Measurements from ENCODE around the gene VIPR1.
A peak's percentile ranks its signal among the peaks of the same experiment; 100 is the strongest.

The VIPR1 gene, protein sequence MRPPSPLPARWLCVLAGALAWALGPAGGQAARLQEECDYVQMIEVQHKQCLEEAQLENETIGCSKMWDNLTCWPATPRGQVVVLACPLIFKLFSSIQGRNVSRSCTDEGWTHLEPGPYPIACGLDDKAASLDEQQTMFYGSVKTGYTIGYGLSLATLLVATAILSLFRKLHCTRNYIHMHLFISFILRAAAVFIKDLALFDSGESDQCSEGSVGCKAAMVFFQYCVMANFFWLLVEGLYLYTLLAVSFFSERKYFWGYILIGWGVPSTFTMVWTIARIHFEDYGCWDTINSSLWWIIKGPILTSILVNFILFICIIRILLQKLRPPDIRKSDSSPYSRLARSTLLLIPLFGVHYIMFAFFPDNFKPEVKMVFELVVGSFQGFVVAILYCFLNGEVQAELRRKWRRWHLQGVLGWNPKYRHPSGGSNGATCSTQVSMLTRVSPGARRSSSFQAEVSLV

DNA sequence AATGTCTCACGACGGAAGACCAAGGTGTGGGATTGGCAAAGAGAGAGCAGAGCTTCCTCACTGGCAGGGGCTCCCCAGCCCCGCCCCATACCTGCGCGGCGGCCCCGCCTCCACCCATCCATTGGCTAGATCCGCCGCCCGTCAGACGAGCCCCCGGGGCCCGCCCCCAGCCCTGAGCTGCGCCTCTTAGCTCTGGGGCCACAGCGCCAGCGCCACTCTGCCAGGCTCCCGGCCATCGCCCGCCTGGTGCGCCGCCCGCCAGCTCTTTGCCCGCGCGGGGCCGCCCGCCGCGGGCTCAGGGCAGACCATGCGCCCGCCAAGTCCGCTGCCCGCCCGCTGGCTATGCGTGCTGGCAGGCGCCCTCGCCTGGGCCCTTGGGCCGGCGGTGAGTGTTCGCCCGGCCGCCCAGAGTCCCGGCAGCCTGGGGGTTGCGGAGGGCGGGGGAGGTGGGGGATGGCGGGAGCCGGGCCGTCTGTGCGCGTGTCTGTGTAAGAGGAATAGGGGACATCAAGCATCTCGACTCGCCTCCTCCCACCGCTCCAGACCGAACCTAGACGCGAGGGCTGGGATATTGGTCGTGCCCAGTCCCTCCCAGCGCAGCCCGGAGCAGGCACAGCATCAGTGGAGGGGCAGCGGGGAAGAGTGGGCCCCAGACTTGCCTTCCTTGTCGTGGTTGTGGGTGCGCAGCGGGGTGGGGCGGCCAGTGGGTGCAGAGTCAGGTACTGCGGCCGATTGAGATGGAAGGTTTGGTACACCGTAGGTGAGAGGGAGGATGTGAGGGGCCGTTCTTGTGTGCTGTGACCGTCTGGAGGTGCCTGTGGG, at the start of gene VIPR1:
Gene VIPR1 (plus strand): TSS at position 215 of the 822 bp plus-strand sequence. CDS start 93 bp downstream, at position 308.
- peak; percentile 55 for DNase-seq (ENCODE audit: low spot score)

DNA sequence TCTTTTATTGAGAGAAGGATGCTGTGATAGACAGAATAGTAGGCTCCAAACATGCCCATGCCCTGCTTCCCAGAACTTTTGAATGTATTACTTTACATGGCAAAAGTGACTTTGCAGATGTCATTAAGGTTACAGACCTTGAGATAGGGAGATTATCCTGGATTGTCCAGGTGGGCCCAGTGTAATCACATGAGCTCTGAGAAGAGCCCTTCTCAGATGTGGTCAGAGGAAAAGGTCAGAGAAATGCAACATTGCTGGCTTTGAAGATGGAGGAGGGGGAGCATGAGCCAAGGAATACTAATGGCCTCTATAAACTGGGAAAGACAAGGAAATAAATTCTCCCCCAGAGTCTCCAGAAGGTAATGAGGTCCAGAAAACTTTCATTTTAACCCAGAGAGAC, 46.2 kb upstream of the VIPR1 start:
- no peak for DNase-seq (ENCODE audit: low spot score)

DNA sequence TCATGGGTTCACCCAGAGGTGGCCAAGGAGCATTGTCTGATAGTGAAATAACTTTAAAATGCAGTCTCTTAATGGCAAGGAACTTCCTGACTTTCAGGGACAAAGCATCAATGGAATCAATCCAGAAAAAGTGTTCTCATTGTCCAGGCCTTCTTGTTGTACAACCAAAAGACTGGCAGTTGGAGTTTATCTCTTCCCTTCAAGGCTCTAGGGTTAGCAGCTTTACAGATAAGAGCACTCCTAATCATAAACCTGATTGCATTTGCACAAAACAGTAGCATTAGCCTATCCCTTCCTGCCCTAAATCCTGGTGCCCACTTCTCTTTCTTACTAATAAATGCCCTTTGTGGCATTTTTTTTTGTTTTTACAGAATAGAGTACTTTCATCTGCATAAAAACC, 43.3 kb upstream of the VIPR1 start:
- DNase-seq (ENCODE audit: low spot score), result no peak

DNA sequence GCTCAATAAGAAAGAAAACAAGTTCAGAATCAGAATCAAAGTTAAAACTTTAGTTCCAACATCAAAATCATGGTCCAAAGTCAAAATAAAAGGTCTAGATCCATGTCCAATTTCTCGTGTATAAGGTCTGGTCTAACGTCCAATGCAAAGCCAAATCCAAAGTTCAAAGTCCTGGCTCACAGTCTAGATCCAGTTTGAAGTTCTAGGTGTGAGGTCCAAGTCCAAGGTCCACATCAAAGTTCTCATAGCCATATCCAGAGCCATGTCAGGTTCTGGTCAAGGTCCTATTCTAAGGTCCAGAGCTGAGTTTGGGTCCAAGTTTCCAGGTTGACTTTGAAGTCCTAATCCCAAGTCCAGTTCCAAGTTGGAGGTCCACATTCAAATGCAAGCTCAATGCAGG, 40.7 kb upstream of the VIPR1 start:
- no peak for DNase-seq (ENCODE audit: low spot score)

DNA sequence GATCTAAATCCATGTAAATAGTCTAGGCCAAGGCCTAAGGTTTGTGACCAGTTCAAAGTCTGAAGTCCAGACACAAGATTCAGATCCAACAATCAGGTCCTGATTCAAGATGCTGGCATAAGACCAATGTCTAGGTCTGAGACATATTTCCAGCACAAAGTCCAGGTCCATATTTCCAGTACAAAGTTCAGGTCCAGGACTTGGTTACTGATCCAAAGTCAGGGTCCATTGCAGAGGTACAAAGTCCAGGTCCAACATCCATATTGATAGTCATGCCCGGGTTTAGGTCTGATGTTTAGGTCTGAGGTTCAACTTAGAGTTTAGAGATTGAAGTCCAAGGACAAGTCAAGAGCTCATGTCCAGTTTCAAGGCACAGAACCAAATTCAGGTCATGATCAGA, 39.4 kb upstream of the VIPR1 start:
- no peak for DNase-seq (ENCODE audit: low spot score)

DNA sequence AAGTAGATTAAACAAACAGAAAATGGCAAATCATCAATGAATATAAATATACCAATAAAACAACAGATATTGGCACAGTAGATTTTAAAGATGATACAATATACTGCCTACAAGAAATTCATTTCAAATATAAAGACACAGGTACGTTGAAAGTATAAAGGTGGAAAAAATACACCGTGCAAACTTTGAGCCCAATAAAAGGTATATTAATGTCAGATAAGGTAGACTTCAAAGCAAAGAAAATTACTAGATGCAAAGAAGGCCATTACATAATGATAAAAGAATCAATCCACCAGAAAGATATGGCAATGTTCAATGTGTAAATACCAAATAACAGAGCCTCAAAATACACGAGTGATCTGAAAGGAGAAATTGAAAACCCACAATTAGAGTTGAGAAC, 34.3 kb upstream of the VIPR1 start:
- no peak for DNase-seq (ENCODE audit: low spot score)

DNA sequence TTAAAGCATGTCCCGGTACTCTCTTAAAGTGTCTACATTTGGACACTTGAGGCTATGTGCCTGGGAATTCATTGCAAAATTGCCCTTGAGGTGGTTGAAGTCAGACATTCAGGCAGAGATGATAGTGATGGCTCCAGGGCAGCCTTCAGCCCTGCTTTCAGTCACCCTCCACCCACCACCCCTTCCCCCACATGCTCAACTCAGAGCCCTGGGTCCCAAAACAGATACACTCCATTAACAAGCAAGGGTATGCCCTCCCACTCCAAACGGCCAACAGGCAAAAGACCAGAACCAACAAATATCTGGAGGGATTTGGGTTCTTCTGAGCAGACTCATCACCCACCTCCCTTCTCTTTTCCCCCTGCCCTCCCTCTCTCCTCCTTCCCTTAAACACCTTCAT, 29.9 kb upstream of the VIPR1 start:
- no peak for DNase-seq (ENCODE audit: low spot score)

DNA sequence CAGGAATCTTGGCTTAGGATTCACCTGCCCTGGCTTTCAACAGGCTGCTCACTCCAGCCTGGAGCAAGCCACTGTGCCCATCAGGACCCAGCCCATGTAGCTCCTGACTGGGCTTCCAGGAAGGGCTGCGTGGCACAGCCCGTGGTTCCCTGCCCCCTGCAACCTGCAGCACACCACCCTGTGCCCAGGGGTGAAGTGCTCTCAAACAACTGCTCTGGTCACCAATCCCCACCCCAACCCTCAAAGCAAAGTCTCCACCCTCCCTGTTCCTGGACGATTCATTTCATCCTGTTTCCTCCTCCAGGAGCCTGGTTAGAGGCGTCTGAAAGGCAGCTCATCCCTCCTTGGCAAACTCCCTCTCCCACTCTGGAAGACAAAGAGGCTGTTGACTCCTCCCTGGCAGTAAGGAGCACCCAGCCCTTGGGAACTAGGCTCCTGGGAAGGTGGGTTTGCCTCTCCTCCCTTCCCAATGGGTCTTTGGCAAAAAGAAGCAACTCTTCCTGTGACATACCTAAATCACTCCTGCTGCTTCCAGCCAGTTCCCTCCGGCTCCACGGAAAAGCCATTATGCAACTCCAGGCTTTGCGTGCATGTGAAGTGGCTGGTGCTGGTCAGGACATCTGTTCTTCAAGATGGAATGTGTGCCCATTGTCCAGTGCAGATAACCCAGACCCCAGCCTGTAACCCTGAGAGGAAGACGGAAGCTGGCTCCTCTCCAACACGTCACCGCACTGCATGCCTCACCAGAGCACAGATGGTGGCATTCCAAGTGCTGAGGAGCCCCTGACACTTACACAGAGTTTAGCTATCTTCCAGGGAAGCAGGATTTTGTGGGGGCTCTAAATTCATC, 29.1 kb upstream of the VIPR1 start:
- no peak for DNase-seq (ENCODE audit: low spot score)

DNA sequence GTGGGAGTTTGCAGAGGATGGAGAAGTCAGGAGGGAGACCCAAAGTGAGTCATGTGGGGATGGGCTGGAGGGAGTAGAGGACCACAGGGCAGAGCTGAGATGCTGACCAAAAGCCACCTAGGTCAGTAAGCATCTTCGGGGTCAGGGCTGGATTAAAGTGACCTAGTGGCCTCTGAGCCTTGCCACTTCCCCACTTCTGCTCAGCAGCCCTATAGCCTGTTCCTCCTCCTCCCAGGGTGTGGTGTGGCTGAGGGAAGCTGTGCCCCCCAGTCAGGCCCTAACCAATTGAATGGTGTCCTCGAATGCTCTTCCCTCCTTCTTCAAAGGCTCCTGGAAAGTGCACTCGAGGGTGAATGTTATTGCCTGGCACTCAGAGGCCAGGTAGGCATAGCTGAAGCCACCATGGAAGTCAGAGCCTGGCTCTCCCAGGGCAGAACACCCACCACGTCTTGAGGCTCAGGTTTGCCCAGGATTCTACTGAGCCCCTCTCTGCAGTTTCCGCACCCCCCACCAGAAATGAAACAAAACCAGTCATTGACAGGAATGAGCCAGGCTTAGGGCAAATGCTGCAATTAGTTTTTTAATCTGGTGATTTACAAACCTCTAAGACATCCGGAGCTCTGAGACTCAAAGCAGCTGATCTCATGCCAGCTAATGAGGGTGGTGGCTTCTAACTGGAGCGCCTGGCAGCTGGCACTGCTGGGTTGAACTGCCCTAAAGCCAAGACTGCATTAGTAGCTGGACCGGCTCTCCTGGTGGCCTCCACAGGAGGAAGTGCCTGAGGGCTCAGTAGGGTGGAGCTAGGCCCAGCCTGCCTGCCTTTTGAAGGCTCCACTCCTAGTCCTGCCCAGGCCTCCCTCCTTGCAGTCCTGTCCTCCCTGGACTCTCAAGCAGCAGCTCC, 26.0 kb upstream of the VIPR1 start:
- no peak for DNase-seq (ENCODE audit: low spot score)

DNA sequence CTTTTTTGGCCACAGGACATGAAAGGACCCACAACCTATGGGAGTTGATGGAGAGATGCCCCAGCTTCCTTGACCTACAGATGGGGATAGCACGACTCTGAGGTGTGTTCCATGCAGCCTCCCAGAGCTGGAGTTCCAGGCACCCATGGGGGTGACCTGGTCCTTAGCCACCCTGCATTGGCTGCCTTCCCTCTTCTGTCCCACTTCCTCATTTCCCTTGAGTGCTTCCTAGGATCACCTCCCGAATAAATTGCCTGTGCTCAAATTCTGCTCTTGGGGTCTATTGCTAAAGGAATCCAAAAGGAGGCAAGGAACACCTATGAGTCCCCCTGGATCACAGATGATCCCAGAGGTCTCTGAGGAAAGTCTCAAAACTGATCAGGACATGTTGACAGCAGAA, 24.7 kb upstream of the VIPR1 start:
- no peak for DNase-seq (ENCODE audit: low spot score)

DNA sequence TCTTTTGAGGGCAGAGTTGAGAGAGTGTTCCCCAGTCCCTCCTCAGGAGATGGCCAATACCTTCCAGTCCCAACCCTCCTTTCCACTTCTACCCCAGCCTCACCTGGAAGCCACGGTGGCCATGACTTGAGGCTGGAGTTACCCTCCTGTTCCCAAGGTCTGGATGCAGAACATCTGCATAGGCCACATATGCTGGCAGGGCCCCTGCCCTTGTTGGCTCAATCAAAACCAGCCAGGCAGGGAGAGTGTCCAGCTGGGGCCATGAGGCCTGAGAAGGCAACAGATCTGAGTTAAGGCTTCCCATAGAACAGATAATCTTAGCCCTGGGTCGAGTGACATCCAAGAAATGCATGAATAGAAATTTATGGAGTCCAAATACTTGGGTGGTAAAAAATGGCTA, 23.6 kb upstream of the VIPR1 start:
- no peak for DNase-seq (ENCODE audit: low spot score)

DNA sequence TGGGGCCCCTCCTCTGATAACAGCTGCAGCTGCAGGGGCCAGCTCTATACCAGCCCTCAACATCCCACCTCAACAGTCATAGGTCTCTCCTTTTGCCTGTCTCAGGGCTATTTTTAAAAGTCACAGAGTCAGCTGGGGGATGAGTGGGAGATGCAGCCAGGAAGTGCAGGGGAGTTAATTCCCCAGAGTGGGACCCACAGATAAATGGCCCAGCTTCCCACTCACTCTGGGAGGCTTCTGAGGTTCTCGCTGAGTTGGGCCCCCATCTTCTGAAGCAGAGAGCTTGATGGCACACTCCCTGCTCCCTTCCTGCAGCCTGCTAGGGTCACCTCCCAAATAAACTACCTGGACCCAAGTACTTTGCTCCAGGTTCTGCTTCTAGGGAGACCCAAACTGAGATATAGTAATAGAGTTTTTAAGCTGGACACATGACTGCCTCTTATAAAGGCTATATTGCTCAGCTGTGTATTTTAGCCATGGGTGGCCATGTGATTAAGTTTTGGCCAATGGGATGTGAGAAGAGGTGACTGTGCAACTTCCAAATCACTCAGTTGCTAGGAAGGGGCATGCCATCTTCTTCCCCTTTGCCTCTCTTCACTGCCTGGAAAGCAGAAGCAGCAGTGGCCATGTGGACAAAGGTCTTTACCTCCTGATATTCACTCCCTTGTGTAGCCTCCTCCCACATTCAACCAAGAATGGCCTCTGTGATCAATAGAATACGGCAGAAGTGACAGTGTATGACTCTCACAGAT, 15.5 kb upstream of the VIPR1 start:
- peak; percentile 1 for DNase-seq (ENCODE audit: low spot score)

DNA sequence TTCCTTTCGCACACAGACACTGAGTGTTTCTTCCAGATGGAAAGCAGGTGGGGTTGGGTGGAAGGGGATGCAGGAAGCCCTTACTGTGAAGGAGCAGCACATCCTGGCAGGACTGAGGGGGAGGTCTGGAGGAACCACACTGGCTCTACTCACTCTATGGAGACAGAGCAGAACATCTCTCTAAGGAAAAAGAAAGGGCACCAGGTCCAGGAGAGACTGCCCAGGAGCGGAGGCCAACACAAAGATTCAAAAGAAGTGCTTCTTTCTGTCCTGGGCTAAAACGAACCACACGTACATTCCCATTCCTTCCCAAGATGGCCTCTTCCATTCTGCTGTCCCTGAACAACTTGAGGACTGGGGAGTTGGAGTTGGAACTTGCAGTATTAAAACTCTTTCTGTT, 13.8 kb upstream of the VIPR1 start:
- DNase-seq (ENCODE audit: low spot score), result no peak

DNA sequence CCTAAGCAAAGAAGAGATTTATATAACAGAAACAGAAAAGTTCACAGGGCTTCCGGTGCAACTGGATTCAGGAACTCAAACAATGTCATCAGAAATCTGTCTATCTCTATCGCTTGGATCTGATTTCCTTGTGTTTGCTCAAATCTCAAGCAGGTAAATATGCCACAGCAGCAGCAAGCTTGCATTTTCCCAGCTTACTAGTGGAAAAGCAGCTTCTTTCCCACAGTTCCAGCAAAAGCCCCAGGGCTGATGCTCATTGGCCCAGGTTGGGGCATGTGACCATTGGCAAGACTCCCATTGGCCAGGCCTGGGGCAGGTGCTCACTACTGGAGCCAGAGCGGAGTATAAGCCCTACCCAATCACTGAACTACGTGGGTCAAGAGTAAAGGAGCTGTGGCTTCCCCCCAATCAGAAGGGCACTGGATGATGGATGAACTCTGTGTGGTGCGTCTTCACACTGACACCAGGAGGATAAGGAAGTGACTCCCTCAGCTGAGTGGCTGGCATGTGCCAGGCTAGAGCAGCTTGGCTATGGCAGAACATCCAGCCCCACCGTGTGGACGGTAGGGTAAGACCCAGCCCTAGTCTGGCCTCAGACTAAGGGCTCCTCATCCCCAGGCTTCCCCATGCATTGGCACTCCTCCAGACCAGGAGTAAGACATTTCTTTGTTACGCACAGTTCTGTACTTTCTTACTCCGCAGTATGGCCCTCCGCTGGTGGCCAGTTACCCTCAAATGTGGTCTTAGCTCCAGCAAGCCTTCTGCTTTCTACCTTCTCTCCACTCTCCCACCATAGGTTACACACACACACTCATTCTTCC, 13.1 kb upstream of the VIPR1 start:
- DNase-seq (ENCODE audit: low spot score), result no peak

DNA sequence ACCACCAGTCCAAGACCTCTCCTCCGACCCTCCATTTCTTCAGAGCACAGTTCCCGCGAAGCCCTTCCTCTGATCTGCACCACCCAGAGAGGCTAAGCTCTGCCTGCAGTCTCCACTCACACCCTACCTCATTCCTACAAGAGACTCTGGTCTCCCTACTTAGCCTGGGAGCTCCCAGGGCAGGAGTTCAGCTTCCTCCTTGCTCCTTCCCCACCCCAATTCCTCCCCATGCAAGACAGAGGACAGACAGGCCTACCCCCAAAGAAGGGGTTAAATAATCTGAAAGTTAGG, 12.6 kb upstream of the VIPR1 start:
- no peak for DNase-seq (ENCODE audit: low spot score)

DNA sequence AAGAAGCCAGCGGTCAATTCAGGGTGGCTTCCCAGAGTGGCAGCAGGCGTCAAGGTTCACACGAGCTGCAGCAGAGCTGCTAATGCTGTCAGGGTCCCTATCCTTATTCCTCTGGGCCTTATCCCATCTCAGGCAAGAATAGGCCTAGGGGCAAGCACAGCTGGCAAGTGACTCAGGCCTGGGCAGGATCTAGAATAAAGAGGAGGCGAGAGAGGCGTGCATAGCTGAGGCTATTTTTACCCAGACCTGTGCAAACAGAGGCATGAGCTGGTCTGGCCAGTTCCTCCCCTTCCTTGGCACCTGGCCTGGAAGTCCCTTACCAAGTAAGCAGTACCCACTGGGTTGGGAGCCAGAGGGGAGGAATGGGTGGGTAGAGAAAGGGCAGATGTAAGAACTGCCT, 12.2 kb upstream of the VIPR1 start:
- no peak for DNase-seq (ENCODE audit: low spot score)

DNA sequence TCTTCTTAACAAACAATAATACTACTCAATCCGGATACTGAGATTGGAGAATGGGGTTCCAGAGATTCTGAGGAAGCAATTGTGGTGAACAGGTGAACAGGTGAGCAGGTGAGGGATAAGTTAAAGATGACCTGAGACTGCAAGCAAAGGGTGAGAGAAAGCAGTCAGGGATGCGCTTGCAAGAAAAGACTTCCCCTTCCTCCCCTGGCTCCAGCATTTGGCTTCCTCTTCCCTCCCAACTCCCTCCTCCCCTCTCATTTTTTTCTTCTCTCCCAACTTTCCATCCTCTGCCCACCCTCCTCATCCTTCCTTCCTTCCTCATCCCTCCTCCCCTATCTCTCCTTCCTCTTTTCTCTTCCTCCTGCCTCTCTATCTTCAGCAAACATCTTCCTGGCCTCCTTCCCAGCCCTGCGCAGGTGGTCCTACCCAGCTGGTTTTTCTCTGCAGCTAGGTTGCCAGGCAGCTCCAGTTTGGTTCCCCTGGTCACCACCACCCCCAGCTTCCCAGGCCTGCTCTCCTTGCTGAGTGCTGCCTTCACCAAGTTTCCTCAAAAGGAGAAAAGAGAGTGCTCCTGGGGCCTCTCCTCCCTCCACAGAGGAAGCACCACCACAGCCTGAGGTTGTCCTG, 10.4 kb upstream of the VIPR1 start:
- no peak for DNase-seq (ENCODE audit: low spot score)

DNA sequence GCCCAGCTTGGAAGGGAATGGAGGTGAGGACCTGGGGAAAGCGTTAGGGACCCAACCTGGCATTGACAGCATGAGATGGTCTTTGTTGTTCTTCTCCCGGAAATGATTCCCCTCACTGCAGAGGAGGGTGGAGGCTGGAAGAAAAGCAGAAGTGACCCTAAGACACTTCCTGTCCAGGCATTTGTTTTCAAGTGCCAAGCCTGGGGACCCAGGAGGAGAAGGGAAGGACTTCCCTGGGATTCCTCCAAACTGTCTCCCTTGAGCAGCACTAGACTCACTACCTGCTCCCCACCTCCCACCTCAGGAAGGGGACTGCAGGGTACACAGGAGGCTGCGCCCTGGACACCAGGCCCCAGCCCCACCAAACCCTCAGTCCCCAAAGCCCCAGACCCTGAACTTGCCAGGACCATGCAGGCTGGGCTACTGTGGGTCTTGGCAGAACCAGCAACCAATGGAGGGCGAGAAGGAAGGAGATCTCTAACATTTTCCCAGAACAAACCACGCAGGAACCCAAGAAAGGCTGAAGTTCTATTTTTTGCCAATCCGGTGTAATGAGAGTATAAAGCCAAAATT, 9.8 kb upstream of the VIPR1 start:
- no peak for DNase-seq (ENCODE audit: low spot score)

DNA sequence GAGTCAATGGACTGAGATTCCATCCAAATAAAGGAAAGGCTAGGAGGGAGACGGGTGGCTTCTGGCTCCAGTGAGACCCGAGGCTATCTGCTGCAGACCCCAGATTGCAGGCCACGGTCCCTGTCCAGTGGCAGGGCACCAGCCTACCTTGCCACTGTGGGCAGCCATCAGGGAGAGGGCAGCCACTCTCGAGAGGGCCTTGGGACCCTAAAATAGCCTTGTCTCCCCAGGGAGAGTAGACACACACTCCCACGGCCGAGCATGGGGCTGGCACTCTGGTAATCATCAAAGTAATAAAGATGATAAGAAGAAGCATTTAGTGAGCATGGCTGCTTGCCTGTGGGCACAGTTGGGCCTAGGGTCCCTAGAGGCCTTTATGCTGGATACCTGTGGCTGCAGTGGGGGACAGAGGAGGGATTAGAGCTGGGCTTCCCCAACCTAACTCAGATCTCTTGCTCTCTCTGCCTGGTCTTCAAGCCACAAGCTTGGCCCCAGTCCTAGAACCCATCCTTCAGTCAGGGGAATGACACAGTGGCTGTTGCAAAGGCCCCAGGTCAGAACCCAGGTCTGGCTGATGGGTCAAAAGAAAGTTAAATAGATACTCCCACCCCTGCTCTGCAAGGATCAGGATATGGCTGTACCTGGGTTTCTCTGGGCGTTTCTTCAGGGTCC, 9.2 kb upstream of the VIPR1 start:
- DNase-seq (ENCODE audit: low spot score), result no peak

Data from GM03348 (cell line).